H7 (cell line): ENCODE data around the gene FAF2. TPM values are rescaled to one million over a fixed set of nuclear protein-coding genes. Genes with fewer than 3 reads are reported as not detected.
"Not testable (repeated sequence)": the region's sequence is repeated elsewhere in the genome, so short reads cannot be mapped to it uniquely, and the experiment has no call there.

Experiments
- DNase-seq: peaks from one replicate; pipeline ENCODE4 v3.0.0; 2012
- H3K27me3 ChIP-seq: 2 replicates; pipeline ENCODE4 v1.6.0; 2011; ENCODE audit warnings: mild to moderate bottlenecking, low read length; ENCODE audit not compliant: control insufficient read depth, insufficient read depth
- H3K36me3 ChIP-seq: replicated peaks from 2 replicates; pipeline ENCODE4 v1.5.1; 2011; ENCODE audit warnings: low read length; ENCODE audit not compliant: control insufficient read depth, insufficient read depth
- H3K4me3 ChIP-seq: 2 replicates; pipeline ENCODE4 v1.5.1; 2011; ENCODE audit warnings: low read depth, mild to moderate bottlenecking, control low read depth, low read length, moderate library complexity; ENCODE audit not compliant: insufficient read depth
- total RNA-seq: library from RNA; depleted of rRNA; stranded (reverse); fragments of >200 nt; shearing (Covaris generic); gene quantifications from 2 replicates; pipeline ENCODE4 v1.2.3, GENCODE V29; 2014

Gene FAF2
- total RNA-seq, 1 experiment from 2014 or later, result 37.6 TPM

DNA sequence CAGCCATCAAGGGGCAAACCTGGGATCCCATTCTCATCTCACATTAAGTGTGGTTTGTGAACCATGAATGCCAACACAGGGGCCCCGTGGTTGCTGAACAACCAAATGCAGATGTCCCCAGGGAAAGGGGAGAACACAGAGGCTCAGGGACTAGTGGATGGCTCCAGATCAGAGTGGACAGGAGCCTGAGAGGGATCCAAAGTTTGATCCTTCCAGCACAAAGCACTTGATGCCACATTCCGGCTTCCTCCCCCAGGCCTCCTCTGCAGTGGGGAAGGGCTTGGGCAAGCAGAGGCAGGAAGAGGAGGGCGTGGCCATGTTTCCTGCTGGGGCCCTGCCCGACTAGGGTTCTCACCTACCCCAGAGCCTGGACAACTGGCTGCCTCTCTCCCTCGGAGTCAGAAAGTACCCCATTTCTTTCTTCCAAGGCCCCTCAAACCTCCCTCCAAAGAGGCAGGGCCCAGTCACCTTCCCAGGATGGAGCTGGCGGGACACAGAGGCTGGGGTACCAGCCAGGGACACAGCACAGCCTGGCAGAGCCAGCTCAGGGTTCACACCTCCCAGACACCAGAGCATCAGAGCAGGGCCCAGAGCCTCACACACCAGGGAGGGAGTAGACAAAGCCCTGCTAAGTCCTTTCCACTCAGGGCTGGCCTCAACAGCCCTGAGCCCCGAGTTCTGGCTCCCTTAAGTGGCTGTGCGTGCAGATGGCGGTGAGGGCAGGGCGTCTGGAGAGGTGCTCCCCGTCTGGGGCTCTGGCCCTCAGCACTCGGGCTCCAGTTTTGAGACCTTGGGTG lies 93.4 kb downstream of the FAF2 start:
- H3K4me3 ChIP-seq, result no peak overlapping the region
- no peaks in the 10 kb centered on the region for H3K27me3 ChIP-seq
- H3K36me3 ChIP-seq, result no peaks in the 10 kb centered on the region
- peak; percentile 86 for DNase-seq

DNA sequence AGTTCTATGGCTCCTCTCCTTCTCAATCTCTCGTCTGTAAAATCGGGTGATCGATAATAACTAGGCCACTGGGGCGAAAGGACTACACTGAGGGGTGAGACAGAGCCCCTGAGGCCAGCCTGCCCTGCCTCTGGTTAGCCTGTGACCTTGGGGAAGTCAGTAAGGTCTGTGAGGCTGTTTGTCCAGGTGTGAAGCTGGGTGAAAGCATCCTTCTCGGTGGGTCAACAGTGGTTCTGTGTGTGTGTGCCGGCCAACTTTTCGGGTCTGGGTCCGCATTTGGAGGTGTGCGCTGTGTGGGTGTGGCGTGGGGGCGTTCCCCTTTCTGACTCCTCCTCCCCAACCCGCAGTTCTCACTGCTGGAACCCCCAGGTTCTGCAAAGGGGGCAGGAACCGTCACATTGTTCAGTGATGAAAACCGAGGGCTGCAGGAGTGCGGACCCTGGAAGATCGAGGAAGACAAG lies 94.0 kb downstream of the FAF2 start:
- peak; percentile 80 for DNase-seq
- Histone ChIP-seq H3K36me3 (no peaks in the 10 kb centered on the region), H3K27me3 (no peaks in the 10 kb centered on the region), H3K4me3 (peak overlapping the region; percentile 79)

DNA sequence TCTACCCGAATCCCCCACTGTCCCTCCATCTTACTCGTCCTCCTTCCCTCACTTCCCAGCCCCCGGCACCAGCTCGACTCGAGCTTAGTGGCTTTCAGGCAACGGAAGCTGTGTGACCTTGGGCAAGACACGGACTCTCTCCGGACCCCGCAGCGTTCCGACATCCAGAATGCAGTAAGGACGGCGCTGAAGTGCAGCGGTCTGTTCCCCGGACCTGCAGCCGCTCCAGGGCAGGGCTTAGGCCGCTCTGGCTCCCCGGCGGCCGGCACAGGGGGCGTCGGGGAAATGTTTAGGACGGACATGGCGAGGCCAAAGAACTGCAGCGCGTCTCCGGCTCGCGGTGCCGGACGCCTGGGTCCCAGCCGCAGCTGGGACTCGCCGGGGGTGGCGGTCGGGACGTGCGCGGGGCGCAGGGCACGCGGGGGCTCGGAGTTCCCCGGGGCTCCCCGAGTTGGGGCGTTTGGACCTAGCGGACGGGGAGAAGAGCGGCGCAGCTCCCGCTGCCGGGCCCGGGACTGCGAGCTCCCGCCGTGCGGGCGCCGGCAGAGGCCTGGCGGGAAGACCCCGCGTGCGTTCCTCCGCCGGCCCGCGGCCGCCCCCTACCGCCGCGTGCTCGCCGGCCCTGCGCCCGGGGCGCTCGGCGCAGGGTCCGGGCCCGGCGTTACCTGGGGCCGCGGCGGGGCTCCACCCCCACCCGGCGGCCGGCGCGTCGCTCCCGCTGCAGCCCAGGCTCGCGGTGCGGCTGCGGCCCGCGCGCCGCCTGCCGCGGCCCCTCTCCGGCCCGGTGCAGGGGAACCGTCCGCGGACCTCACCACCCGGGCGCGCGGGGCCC lies 94.6 kb downstream of the FAF2 start:
- Histone ChIP-seq H3K4me3 (peak overlapping the region; percentile 79), H3K27me3 (no peaks in the 10 kb centered on the region), H3K36me3 (no peaks in the 10 kb centered on the region)
- peak; percentile 94 for DNase-seq

DNA sequence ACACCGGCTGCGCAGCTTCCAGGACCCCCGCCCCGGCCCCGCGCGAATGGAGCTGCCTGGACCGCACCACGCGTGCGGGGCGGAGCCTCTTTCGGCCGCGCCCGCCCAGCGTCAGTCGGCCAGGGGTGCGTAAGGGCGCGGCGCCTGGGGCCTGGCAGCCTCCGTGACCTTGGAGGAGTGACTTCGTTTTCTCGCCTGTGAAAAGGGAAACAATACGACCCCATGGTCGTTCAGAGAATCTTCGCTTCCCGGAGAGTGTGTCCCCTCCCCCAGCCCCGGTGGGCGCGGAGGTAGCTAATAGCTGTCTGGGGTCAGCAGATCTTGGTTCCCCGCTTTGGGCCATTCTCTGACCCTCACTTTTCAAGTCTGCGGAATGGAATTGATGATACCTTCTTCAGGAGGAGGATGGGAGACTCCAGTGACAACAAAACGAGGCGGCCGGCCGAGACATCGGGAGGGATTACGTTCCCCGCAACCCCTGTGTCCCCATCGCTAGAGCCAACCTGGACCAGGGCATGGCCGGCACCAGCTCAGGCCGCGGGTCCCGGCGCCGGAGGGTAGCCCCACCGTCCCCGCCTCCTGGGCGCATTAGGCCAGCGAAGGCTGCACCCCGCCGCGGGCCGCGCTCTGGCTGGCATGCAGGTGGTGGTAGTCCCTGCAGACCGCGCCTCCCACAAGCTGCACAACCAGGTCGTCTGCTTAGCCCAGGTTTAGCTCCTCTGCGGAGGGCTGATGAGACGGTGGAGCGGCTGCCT lies 95.4 kb downstream of the FAF2 start:
- peak; percentile 87 for DNase-seq
- H3K27me3 ChIP-seq, result no peaks in the 10 kb centered on the region
- no peaks in the 10 kb centered on the region for H3K36me3 ChIP-seq
- peak overlapping the region; percentile 79 for H3K4me3 ChIP-seq

DNA sequence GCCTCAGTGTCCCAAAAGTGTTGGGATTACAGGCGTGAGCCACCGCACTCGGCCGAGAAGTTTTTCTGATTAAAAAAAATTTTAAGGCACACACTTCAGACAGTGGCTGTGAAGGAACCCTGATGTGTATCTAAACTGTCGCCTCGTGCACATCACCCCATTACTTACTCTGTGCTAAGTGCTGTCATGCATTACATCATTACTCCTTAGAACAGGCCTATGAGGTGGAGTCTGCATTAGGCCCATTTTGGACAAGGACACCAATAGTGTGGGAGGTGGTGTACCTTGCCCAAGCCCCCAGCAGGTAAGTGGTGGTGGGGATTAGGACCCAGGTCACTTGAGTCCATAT lies 97.2 kb downstream of the FAF2 start:
- Histone ChIP-seq H3K36me3 (no peaks in the 10 kb centered on the region), H3K27me3 (no peaks in the 10 kb centered on the region), H3K4me3 (no peak overlapping the region)
- no peak for DNase-seq

DNA sequence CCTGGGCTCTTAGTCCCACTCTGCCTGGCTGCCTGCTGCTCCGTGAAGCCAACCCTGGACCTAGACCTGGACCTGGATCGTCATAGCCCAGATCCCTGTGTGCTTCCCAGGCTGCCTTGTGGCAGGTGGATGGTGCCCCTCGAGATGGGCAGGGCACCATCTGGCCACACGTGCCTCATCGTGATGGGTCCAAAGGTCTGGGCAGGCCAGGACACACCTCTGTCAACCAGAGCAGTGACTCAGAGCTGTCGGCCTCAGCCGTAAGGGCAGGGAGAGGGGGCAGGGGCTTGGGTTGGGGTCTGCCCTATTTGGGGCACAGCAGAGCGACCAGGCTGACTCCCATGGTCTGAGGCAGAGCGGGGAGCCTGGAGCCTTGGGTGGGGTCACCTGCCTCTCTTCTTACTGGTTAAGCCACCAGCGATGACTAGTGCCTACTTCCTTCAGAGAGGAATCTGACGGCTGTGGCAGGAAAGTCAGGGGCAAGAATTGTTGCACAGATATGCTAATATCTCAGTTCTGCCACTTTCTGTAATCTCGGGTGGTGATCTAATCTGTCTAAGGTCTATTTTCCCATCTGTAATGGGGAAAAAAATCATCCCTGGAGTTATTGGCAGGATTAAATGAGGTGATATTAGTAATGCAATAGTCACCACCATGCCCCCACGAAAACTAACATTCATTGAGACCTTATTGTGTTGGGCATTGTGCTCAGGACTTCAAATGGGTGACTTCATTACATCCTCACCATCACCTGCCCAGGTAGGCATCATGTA lies 97.7 kb downstream of the FAF2 start:
- DNase-seq, result no peak
- no peaks in the 10 kb centered on the region for H3K36me3 ChIP-seq
- H3K27me3 ChIP-seq, result no peaks in the 10 kb centered on the region
- no peak overlapping the region for H3K4me3 ChIP-seq

DNA sequence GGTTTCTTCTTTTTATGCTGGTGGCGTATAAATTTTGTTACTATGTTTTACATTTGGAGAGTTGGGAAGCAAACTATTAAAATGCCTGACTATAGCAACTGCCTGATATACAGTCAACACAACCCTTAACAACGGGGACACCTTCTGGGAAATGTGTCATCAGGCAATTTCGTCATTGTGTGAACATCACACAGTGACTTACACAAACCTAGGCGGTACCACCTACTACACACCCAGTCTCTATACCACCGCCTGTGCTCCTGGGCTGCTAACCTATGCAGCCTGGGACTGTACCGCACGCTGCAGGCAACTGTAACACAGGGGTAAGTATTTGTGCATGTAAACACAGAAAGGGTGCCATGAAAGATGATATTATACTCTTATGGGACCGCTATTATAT lies 99.6 kb downstream of the FAF2 start:
- Histone ChIP-seq H3K27me3 (no peaks in the 10 kb centered on the region), H3K4me3 (no peak overlapping the region)
- DNase-seq, result no peak

DNA sequence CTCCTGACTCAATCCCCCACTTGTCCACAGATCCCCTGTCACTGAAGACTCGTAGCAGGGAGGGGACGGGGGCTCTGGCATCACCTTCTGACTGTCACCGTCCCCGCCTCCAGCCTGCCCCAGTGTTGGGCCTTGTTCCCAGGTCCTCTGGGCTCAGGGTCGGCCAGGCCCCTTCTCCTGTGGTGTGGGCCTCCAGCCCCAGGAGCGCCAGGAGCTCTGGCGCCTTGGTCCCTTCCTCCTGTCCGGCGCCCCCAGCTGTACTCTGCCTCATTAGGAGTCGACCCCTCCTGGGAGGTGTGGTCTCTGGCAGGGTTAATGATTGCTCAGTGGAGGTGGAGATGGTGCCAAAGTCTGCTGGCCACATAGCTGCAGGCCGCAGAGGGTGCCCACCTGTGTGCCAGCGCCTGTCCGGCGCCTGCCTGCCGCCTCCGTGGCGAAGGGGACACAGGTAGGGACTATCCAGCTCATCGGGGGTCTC lies 100.8 kb downstream of the FAF2 start, which contains the start of gene CDHR2:
CDHR2 (plus strand) TSS at position 376 of the 478 bp plus-strand sequence. CDS start 16,011 bp downstream, outside the sequence.
- H3K4me3 ChIP-seq, result no peak within 1 kb of the TSS
- no peak for DNase-seq
- no peaks in the 10 kb centered on the region; the same call in 1 of the 2 replicates for H3K27me3 ChIP-seq
- H3K36me3 ChIP-seq, result no peaks in the 10 kb centered on the region

More for the DNA sequence above, 99.6 kb downstream of the FAF2 start:
- no peaks in the 10 kb centered on the region for H3K36me3 ChIP-seq

DNA sequence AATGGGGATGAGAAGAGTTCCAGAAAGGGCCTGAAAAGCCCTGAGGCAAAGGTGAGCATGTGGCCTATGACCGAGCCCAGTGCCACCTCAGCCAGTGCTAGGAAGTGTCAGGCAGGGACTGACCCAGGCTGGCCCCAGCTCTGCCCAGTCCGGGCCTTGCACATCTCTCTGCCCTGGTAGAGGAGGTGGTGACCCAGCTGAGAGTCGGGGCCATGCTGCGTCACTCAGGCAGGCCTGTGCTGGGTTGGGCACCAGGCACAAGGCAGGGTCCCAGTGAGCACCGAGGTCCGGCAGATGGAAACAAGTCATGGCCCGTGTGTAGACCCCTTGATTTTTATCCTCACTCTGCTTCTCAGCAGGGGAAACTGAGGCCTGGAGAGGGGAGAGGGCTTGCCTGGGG lies 101.7 kb downstream of the FAF2 start:
- Histone ChIP-seq H3K4me3 (no peak overlapping the region), H3K36me3 (no peaks in the 10 kb centered on the region), H3K27me3 (no peaks in the 10 kb centered on the region; the same call in 1 of the 2 replicates)
- no peak for DNase-seq

DNA sequence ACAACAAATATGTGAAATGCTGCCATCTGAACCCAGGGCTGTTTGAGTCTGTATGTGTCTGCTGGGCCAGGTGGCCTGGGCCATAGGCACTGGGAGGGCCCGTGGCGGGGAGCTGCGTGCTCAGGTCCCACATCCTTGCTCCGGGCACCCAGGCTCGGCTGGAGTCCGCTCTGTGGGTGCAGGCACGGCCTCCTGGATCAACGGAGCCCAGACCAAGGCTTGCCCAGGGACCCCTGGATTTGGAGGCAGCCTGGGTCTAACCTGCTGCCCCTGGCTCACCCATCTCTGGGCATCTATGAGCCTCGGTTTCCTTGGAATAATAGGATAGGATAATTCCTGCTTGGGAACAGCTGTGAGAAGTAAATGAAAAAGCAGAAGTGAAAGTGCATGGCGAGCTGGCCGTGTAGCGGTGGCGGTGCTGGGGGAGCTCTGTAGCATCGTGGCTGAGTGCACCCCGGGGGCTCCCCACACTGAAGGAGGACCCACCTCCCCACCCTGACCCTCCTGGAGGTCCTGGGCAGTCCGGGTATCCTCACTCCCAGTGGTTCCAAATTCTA lies 102.2 kb downstream of the FAF2 start:
- Histone ChIP-seq H3K36me3 (no peaks in the 10 kb centered on the region), H3K4me3 (no peak overlapping the region), H3K27me3 (no peaks in the 10 kb centered on the region; the same call in 1 of the 2 replicates)
- no peak for DNase-seq

DNA sequence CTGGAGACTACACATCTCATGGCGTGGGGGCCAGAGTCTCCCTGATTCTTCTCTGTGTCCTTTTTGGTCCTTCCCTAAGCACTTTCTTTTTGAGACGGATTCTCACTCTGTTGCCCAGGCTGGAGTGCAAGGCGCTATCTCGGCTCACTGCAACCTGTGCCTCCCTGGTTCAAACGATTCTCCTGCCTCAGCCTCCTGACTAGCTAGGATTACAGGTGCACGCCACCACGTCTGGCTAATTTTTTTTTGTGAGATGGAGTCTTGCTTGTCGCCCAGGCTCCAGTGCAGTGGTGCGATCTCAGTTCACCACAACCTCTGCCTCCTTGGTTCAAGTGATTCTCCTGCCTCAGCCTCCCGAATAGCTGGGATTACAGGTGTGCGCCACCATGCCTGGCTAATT lies 102.8 kb downstream of the FAF2 start:
- not testable (repeated sequence) for H3K27me3 ChIP-seq, DNase-seq, H3K4me3 ChIP-seq, H3K36me3 ChIP-seq

DNA sequence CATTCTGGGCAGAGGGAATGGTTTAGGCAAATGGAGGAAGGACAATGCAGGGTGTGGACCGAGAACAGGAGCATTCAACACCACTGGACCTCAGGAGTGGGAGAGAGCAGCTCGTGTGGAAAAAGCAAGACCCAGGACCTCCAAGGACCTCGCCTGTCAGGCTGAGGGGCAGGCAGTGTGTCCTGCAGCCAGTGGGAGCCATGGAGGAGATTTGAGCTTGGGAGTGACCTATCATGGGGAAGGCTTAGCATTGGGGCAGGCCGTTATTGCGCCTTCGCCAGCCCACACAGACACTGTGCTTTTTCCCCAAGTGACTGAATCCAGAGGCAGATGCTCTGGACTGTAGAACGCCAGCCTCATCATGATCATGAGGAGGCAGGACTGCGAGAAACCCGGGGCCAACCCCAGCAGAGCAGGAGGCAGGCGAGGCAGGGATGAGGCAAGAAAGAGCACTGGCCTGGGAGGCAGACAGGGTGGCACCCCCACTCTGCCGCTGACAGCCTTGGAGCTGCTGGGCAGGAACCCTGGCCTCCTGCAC lies 104.2 kb downstream of the FAF2 start:
- no peaks in the 10 kb centered on the region; the same call in 1 of the 2 replicates for H3K27me3 ChIP-seq
- H3K36me3 ChIP-seq, result no peaks in the 10 kb centered on the region
- no peak overlapping the region for H3K4me3 ChIP-seq
- DNase-seq, result no peak
